ENCODE results near the gene ZFPM1.
A peak's percentile ranks its signal among the peaks of the same experiment; 100 is the strongest.

The ZFPM1 gene

GRCh38 chr16:88435437-88436355, 17.4 kb upstream of the ZFPM1 start:
- DNase-seq: no peak

- DNase-seq: no peak
These were observed 16.3 kb upstream of the ZFPM1 start for GRCh38 chr16:88436796-88437195.

GRCh38 chr16:88437367-88437964, 15.6 kb upstream of the ZFPM1 start:
- DNase-seq: peak; percentile 77

- DNase-seq: no peak
These were observed 14.8 kb upstream of the ZFPM1 start for GRCh38 chr16:88438084-88438870.

- no peak for DNase-seq
These were observed 14.1 kb upstream of the ZFPM1 start for GRCh38 chr16:88439016-88439415.

- DNase-seq: no peak
These were observed 13.4 kb upstream of the ZFPM1 start for GRCh38 chr16:88439706-88440105.

GRCh38 chr16:88440111-88440510, 13.0 kb upstream of the ZFPM1 start:
- DNase-seq: no peak

GRCh38 chr16:88440686-88441405, 12.2 kb upstream of the ZFPM1 start:
- DNase-seq: no peak

- no peak for DNase-seq
These were observed 11.6 kb upstream of the ZFPM1 start for GRCh38 chr16:88441460-88441859.

- DNase-seq: no peak
These were observed 10.7 kb upstream of the ZFPM1 start for GRCh38 chr16:88442383-88442726.

GRCh38 chr16:88442727-88443576, 10.1 kb upstream of the ZFPM1 start:
- DNase-seq: peak; percentile 90

- DNase-seq: peak; percentile 56
These were observed 8.1 kb upstream of the ZFPM1 start for GRCh38 chr16:88444826-88445582.

- DNase-seq: no peak
These were observed 7.5 kb upstream of the ZFPM1 start for GRCh38 chr16:88445583-88445960.

GRCh38 chr16:88446061-88446460, 7.0 kb upstream of the ZFPM1 start:
- no peak for DNase-seq

- no peak for DNase-seq
These were observed 6.3 kb upstream of the ZFPM1 start for GRCh38 chr16:88446736-88447135.

GRCh38 chr16:88447881-88448280, 5.2 kb upstream of the ZFPM1 start:
- no peak for DNase-seq

- peak; percentile 96 for DNase-seq
These were observed 4.4 kb upstream of the ZFPM1 start for GRCh38 chr16:88448461-88449266.

GRCh38 chr16:88449267-88449561, 3.9 kb upstream of the ZFPM1 start:
- peak; percentile 54 for DNase-seq

GRCh38 chr16:88451586-88452481, 1.2 kb upstream of the ZFPM1 start:
- DNase-seq: no peak
